GM21367 (cell line): ENCODE data around the gene CRYGD.
"Not testable (repeated sequence)": the region's sequence is repeated elsewhere in the genome, so short reads cannot be mapped to it uniquely, and the experiment has no call there.

ENCODE experiments used
- ATAC-seq: cut with Tn5 transposase; IDR thresholded peaks from one replicate; pipeline ENCODE4 v1.9.1; 2021; ENCODE audit not compliant: unreplicated experiment

CRYGD gene

DNA sequence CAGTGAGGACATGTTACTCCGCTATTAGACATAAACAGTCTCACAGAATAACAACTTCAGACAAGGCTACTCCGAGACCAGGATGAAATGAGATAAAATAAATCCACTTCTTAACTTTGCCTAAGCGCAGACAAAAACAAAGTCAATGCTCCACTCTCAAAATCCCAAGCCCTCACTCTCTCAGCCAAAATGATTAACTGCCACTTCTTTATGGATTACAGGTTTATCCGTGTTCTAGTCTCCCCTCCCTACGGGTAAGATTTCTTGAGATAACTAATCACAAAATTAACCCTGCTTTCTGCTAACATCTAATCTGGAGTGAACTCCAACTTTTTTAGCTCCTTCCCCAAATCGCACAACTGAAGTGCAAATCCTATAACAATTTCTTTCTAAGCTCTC lies 6.4 kb upstream of the CRYGD start:
- no peak for ATAC-seq

GRCh38 chr2:208129744-208130711 lies 5.7 kb upstream of the CRYGD start, which contains the start of gene CRYGC:
Gene CRYGC, minus strand, starts transcription at chr2:208129828. Its CDS starts 36 bp downstream, at chr2:208129792.
- no peak for ATAC-seq

- no peak for ATAC-seq
These were observed 3.8 kb upstream of the CRYGD start for GRCh38 chr2:208128136-208128535.

DNA sequence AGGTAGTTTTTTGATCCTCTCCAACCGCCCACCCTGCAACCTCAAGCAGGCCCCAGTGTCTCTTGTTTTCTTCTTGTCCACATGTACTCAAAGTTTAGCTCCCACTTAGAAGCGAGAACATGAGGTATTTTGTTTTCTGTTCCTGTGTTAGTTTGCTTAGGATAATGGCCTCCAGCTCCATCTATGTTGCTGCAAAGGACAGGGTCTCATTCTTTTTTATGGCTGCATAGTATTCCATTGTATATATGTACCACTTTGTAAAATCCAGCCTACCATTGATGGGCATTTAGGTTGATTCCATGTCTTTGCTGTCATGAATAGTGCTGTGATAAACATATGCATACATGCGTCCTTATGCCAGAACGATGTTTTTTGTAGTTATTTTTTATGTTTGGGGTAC lies 2.8 kb upstream of the CRYGD start:
- no peak for ATAC-seq

GRCh38 chr2:208125251-208125650 lies 927 bp upstream of the CRYGD start:
- no peak for ATAC-seq

DNA sequence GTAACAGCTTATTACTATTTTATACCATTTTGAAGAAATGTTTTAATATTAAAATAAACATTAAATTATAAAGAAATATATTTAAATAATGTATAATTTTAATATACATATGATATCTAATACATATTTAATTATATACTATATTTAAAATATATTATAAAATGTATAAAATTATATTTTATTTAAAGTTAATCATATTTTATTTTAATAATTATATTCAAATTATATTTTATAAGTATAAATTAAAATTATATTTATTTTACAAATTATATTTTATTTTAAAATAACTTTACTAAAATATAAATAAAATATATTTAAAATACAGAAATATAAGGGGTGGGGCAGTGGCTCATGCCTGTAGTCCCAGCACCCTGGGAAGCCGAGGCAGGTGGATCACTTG lies 2.1 kb downstream of the CRYGD start:
- ATAC-seq: no peak

- ATAC-seq: no peak
These were observed 5.4 kb downstream of the CRYGD start for GRCh38 chr2:208118918-208119317.

DNA sequence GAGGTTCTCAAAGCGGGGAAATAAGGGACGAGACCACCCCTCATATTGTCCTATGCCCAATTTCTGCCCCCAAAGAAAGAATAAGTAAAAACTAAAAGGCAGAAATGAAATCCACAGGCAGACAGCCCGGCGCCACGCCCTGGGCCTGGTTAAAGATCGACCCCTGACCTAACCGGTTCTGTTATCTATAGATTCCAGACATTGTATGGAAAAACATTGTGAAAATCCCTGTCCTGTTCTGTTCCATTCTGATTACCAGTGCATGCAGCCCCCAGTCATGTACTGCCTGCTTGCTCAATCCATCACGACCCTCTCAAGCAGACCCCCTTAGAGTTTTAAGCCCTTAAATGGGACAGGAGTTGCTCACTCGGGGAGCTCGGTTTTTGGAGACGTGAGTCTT lies 6.9 kb downstream of the CRYGD start:
- ATAC-seq: not testable (repeated sequence)

DNA sequence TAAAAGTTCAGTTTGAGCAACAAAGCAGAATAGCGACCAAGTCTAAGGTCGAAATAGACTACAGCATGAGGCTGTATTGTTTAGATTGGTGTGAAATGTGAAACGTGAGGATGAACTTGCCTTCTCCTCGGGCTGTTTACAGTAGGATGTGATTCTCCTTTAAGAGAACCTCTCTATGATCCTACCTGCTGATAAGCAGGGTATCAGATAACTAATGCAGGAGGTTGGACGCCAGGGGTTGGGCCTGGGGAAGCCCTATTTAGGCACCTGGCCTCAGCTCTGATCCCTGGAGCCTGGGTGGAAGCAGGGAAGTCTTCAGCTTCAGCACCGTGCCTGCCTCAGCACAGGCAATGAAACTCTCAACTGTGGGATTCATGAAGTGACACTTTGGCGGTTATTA lies 11.4 kb downstream of the CRYGD start:
- no peak for ATAC-seq

GRCh38 chr2:208112273-208112745 lies 12.0 kb downstream of the CRYGD start:
- ATAC-seq: not testable (repeated sequence)

GRCh38 chr2:208103616-208104015 lies 20.7 kb downstream of the CRYGD start:
- ATAC-seq: no peak

DNA sequence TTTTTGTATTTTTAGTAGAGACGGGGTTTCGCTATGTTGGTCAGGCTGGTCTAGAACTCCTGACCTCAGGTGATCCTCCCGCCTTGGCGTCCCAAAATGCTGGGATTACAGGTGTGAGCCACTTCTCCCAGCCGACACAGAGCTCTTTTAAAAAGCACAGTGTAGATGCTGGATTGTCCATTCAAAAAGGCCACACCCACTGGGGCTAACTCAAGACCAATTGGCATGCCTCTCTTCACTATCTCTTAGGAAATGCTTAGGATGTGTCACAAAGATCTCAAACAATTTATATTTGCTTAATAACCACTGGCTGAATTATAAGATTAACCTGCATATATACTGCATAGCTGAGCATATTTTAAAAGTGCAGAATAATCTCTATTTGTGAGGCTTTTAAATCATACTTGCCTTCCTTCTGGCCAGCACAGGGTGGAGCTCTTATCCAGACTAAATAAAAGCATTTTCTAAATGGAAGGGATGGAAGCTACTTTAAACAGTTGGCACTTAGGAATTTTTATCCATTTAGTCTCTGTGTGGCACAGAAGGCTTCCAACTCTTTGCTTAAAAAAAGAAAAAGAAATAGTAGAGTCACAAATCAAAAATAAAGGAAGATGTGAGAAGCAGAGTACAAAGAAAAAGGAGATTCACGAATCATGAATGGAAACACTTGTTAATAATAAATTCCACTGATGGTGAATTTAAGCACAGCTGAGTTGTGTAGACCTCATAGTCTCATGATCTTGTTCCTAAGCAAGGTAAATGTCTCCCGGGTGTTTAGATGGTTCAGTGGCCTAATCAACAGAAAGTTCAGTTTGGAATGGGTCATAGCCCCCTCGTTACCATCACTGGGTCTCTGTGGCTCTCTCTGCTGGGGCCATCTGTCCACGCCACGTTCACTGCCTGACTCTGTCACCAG lies 22.4 kb downstream of the CRYGD start:
- no peak for ATAC-seq

DNA sequence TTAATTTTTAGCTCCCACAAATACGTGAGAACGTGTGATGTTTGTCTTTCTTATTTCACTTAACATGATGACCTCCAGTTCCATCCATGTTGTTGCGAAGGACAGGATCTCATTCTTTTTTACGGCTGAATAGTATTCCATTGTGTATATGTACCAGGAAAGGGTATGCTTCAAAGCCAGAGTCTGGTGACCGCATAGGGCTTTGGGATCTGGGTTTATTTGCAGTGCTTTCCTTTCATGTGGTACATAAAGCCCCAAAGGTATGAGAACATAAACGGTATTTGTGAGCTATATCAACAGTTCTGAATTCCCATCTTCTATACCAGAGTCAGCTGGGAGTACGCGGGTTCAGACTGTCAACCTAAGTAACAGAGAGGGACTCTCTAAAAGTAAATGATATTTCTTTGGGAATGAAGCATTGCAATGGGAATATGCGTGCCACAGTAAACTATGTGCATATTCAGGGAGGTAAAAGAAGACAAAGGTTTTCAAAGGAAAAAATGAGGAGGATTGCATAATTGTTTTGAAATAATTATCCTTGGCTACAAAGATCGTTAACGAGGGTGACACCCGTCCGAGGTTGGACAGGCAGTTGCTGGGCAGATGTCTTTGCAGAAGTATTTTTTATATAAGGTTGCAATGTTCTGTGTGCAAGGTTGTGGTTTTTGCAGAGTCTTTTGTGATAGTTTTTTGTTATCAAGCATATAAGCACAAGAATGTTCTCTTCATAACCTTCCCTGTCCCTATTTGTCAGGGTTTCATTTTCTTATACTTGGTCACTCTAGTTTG lies 24.4 kb downstream of the CRYGD start:
- ATAC-seq: no peak

GRCh38 chr2:208098701-208099100 lies 25.6 kb downstream of the CRYGD start:
- ATAC-seq: not testable (repeated sequence)

GRCh38 chr2:208098267-208098666 lies 26.1 kb downstream of the CRYGD start:
- no peak for ATAC-seq

DNA sequence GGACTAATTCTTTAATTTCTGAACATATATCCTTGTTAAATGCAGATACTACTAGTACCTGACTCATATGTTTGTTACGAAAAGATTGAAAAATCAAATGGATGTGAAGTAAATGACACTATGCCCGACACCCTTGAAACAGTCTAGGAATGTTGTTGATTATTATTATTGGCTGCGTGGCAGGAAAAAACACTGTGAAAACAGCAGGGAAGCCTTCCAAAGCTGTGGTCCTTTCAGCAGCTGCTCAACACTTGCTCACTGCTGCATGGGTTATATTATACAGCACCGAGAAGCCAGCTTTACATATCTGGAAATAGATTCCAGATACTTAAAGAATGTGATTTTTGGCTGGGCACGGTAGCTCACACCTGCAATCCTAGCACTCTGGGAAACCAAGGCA lies 26.5 kb downstream of the CRYGD start:
- no peak for ATAC-seq

DNA sequence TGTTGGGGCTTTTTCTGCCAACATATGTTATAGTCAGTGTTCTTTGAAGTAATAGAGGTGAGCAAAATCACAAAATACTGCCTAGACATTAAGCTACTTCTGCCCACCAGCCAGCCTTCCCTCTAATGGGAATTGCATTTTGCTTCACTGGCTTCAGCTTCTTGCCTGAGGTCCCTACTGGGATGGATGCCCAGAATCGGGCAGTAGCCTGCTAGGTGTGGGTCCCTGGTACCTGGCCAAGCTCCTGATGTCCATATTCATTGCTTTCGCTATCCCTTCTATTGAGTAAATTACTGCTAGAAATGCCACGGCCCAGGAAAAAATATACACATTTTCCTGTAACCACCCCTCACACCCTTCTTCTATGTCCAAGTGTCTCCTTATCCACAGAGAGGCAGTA lies 27.0 kb downstream of the CRYGD start:
- ATAC-seq: no peak

DNA sequence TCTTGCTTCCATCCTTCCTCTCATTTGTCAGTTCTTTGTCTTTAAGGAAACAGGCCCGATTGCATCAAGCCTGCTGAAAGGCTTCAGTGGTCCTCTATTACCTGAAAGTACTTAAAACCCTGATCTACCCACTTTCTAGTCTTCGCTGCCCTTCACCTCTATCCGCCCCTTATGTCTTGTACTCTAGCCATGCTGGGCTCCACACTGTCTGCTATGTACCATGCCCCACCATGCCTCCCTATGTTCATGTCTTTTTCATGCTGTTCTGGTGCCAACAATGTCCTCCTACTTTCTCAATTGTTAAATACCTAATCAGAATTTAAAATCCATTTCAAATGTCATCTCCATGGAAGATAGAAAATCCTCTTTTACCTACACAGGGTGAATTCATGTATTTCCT lies 28.2 kb downstream of the CRYGD start:
- ATAC-seq: no peak

DNA sequence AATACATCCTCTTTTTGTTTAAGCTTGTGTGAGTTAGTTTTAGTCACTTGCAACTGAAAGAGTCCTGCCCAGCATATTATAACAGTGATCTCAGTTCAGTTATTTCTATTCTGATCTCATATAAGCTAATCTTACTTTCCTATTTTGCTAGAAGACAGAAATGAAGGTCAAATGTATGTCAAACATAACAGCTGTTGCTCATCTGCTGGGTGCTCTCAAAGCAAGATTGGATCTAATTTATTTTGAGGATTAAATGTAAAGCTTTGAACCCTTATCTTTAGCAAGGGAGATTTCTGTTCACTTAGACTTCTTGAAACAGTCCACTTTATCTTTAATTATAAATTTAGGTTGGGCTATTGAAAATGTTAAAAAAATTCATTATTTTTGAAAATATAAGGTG lies 31.2 kb downstream of the CRYGD start:
- no peak for ATAC-seq

- no peak for ATAC-seq
These were observed 32.1 kb downstream of the CRYGD start for GRCh38 chr2:208092093-208092832.
